Loucy (cell line): ENCODE data around the gene PLPP1.

ENCODE experiments used
- EZH2phosphoT487 ChIP-seq: fragments of 200-600 bp; IDR thresholded peaks from 2 replicates; pipeline ENCODE4 v1.6.1; 2018; ENCODE audit warnings: antibody characterized with exemption, mild to moderate bottlenecking, moderate library complexity, borderline replicate concordance
- TF ChIP-seq, protein P1 (sequence below): fragments of 200-600 bp; sonication (generic); conservative IDR thresholded peaks from 2 replicates; pipeline ENCODE4 v1.5.1; 2014; ENCODE audit warnings: mild to moderate bottlenecking, antibody characterized with exemption, low read length

DNA sequence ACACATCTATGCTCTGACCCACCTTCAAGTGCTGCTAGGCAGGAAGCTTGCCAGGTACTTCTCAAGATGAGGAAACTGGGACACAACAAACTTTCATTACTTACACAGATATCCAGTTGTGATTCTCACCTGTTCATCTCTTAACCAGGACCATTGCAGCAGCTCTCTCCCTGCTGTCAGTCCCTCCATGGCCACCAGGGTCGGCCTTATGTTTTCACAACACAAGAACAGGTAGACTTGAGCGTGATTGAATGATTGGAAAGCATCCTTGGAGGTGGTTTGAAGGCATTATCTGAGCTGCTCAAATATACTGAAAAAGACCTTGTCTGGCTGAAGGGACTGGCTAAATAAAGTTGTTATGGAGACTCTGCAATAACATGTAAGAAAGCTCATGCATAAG is 132.6 kb downstream of the PLPP1 start:
- TF ChIP-seq, protein P1, sequence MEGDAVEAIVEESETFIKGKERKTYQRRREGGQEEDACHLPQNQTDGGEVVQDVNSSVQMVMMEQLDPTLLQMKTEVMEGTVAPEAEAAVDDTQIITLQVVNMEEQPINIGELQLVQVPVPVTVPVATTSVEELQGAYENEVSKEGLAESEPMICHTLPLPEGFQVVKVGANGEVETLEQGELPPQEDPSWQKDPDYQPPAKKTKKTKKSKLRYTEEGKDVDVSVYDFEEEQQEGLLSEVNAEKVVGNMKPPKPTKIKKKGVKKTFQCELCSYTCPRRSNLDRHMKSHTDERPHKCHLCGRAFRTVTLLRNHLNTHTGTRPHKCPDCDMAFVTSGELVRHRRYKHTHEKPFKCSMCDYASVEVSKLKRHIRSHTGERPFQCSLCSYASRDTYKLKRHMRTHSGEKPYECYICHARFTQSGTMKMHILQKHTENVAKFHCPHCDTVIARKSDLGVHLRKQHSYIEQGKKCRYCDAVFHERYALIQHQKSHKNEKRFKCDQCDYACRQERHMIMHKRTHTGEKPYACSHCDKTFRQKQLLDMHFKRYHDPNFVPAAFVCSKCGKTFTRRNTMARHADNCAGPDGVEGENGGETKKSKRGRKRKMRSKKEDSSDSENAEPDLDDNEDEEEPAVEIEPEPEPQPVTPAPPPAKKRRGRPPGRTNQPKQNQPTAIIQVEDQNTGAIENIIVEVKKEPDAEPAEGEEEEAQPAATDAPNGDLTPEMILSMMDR: peak; percentile 43; the same call in 1 of the 2 replicates
- no peak for TF ChIP-seq EZH2phosphoT487
